AG04450 (cell line): Measurements from ENCODE around the gene IL16. TPM values are rescaled to one million over a fixed set of nuclear protein-coding genes. Genes with fewer than 3 reads are reported as not detected.

Experiments used
- CTCF ChIA-PET: fragments of 300-600, 350-600 bp; formaldehyde crosslinking; extraction: SDS; loops from one replicate; lab custom pipeline; 2022; ENCODE audit warnings: antibody characterized with exemption, inconsistent platforms; lab: Charles Lee
- POLR2A ChIA-PET: fragments of 350-600 bp; formaldehyde crosslinking; extraction: SDS; loops from one replicate; lab custom pipeline; 2021; ENCODE audit warnings: antibody characterized with exemption, inconsistent platforms; lab: Yijun Ruan, JAX
- DNase-seq: peaks from one replicate; pipeline ENCODE4 v3.0.0-alpha.2; 2011; ENCODE audit warnings: low read depth, low spot score
- H3K27ac ChIP-seq: one replicate; pipeline ENCODE4 v1.5.1; 2012; ENCODE audit warnings: low read depth, low read length, control low read depth
- H3K27me3 ChIP-seq: one replicate; pipeline ENCODE4 v1.6.0; 2012; ENCODE audit warnings: low read length; ENCODE audit not compliant: control insufficient read depth, insufficient read depth
- H3K4me3 ChIP-seq: 2 replicates; pipeline ENCODE4 v1.5.1; 2011; ENCODE audit warnings: mild to moderate bottlenecking, low read depth, low read length, control low read depth
- H3K9me3 ChIP-seq: 2 replicates; pipeline ENCODE4 v1.5.1; 2012; ENCODE audit warnings: low read length; ENCODE audit not compliant: control insufficient read depth, insufficient read depth
- CTCF ChIP-seq: IDR thresholded peaks from 2 replicates; pipeline ENCODE4 v1.5.1; 2011; ENCODE audit warnings: low read depth, low read length, control low read depth, inconsistent platforms
- polyA plus RNA-seq: library from polyadenylated mRNA; depleted of rRNA; stranded (reverse); fragments of >200 nt; gene quantifications from 2 replicates; pipeline ENCODE4 v1.2.3, GENCODE V29; 2011; rRNA removed

Gene IL16
- polyA plus RNA-seq, 1 experiment: 3.8 TPM

- Histone ChIP-seq H3K4me3 (no peak overlapping the region), H3K9me3 (no peaks in the 10 kb centered on the region), H3K27me3 (peaks cover 3% of the 10 kb centered on the region), H3K27ac (no peak overlapping the region)
- ChIA-PET POLR2A (no interaction called here), CTCF (no interaction called here)
- no peak for DNase-seq
- no peak for TF ChIP-seq CTCF
Observed at GRCh38 chr15:81361891-81362290, 165.2 kb downstream of the IL16 start.

- peaks cover 3% of the 10 kb centered on the region for H3K27me3 ChIP-seq
- H3K27ac ChIP-seq: no peak overlapping the region
- no peak for DNase-seq
- H3K4me3 ChIP-seq: no peak overlapping the region
- no peaks in the 10 kb centered on the region for H3K9me3 ChIP-seq
- POLR2A ChIA-PET: no interaction called here
- no peak for TF ChIP-seq CTCF
- CTCF ChIA-PET: no interaction called here
Observed at GRCh38 chr15:81362790-81363189, 166.1 kb downstream of the IL16 start.

GRCh38 chr15:81363276-81363675 lies 166.6 kb downstream of the IL16 start:
- Histone ChIP-seq H3K9me3 (no peaks in the 10 kb centered on the region), H3K27me3 (peaks cover under 1% of the 10 kb centered on the region), H3K4me3 (no peak overlapping the region), H3K27ac (no peak overlapping the region)
- no peak for TF ChIP-seq CTCF
- DNase-seq: no peak
- ChIA-PET CTCF (no interaction called here), POLR2A (no interaction called here)

Other genes starting within 250 kb of the IL16 start
- gene MESD, start 207.1 kb upstream of the IL16 start, polyA plus RNA-seq: 19.1 and 23.9 TPM in 2 replicates
- gene TLNRD1, start 196.0 kb upstream of the IL16 start, polyA plus RNA-seq: 3.5 and 4.1 TPM in 2 replicates
- gene CFAP161, start 62.6 kb upstream of the IL16 start, polyA plus RNA-seq: not detected in 2 replicates
- 19.0 and 20.5 TPM in 2 replicates for gene STARD5, start 127.3 kb downstream of the IL16 start, polyA plus RNA-seq
- gene TMC3, start 177.3 kb downstream of the IL16 start, polyA plus RNA-seq: not detected in 2 replicates